ENCODE measurements around the gene GULP1. TPM values are rescaled to one million over a fixed set of nuclear protein-coding genes. Genes with fewer than 3 reads are reported as not detected.

The GULP1 gene
- total and polyA plus RNA-seq, 2 of the 13 experiments (the other 11 are each of a cell fraction or from before 2014, with no cell fraction given), result 0.15 TPM; not detected in 1

- no peak for TF ChIP-seq TRIM22 (IDR thresholded peaks at IDR 0.05)
Observed at GRCh38 chr2:188622601-188623260, 331.1 kb downstream of the GULP1 start (continued).

DNA sequence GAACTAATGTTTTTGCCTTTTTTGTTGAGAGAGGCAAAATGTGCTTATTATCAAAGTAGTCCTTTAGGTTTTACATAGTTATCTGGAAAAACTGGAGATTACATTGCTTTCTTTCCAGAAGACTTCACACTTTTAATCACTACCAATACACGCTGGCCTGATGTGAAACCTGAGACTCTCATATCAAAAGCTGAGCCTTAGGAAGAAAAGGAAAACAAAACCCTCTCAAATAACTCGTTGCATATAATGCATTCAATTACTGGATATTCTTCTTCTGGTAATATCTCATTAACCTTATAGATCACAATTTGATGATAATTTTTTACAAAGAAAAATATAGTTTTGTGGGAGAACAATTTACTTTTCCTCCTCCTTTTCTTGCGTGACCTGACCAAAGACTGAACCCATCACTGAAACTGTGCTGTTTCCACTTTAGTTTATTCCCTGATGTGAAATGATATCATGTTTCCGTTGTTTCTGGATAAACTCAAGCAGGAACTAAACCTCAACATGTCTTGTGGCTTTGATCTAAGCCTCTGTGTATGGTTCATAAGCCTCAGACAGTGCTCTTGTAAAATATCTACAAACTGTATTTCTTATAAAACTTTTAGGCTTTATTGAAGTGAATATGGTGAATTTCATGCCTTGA lies 332.4 kb downstream of the GULP1 start:
- H3K4me2 ChIP-seq (ENCODE audit: low read depth, low read length), result no peak overlapping the region
- H3K4me3 ChIP-seq (replicated peaks in 1 of 3; ENCODE audit: insufficient read depth in 1 of 3, low read depth in 2 of 3, low read length in 3 of 3), result no peak overlapping the region
- WGBS (ENCODE audit: low lambda C conversion rate), result 7% methylated on average over 4 of the region's 4 CpGs
- in situ Hi-C loops (cut with HindIII; ENCODE audit: extremely low pct_ligation_motif_present, low pct_unique_long_range_greater_than_20kb) (no loop called here), intact Hi-C loops (cut with micrococcal nuclease; ENCODE audit: unreplicated experiment) (no loop called here)
- H3K27me3 ChIP-seq (ENCODE audit: control insufficient read depth in 1 of 2, insufficient read depth in 2 of 2, low read length in 2 of 2), result no peaks in the 10 kb centered on the region
- TF ChIP-seq HOXD1 (CRISPR knock-in tag; IDR thresholded peaks at IDR 0.05) (no peak), ZFX (CRISPR knock-in tag; IDR thresholded peaks at IDR 0.05; ENCODE audit: low read depth) (no peak), ZNF468 (CRISPR knock-in tag; IDR thresholded peaks at IDR 0.05) (no peak), CHD2 (IDR thresholded peaks at IDR 0.05; ENCODE audit: low read depth, low read length) (no peak), ZNF747 (CRISPR knock-in tag; IDR thresholded peaks at IDR 0.05; ENCODE audit: borderline replicate concordance) (no peak), HNRNPUL1 (IDR thresholded peaks at IDR 0.05; ENCODE audit: low read depth, low read length) (no peak), TEAD3 (CRISPR knock-in tag; optimal IDR thresholded peaks at IDR 0.05; ENCODE audit: borderline replicate concordance) (no peak), ZSCAN25 (CRISPR knock-in tag; IDR thresholded peaks at IDR 0.05) (no peak)
- TF ChIP-seq, protein P1, sequence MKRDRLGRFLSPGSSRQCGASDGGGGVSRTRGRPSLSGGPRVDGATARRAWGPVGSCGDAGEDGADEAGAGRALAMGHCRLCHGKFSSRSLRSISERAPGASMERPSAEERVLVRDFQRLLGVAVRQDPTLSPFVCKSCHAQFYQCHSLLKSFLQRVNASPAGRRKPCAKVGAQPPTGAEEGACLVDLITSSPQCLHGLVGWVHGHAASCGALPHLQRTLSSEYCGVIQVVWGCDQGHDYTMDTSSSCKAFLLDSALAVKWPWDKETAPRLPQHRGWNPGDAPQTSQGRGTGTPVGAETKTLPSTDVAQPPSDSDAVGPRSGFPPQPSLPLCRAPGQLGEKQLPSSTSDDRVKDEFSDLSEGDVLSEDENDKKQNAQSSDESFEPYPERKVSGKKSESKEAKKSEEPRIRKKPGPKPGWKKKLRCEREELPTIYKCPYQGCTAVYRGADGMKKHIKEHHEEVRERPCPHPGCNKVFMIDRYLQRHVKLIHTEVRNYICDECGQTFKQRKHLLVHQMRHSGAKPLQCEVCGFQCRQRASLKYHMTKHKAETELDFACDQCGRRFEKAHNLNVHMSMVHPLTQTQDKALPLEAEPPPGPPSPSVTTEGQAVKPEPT (CRISPR knock-in tag; IDR thresholded peaks at IDR 0.05; ENCODE audit: low read depth), result no peak
- ChIA-PET POLR2A (no interaction called here), CTCF (ENCODE audit: low intra/inter-chr PET ratio, low total read pairs) (no interaction called here)
- H4K20me1 ChIP-seq (ENCODE audit: insufficient read depth, low read length), result no peaks in the 10 kb centered on the region
- no TSS peak for BruUV-seq (replicated peaks)
- DNase-seq (ENCODE audit: low spot score), result no peak
- H3K27ac ChIP-seq (ENCODE audit: extremely low read length, insufficient read depth, low read length), result no peak overlapping the region
- ATAC-seq, result no peak
- H3K79me2 ChIP-seq (ENCODE audit: insufficient read depth, low read length), result no peaks in the 10 kb centered on the region
- no peaks in the 10 kb centered on the region for H3K36me3 ChIP-seq (replicated peaks in 1 of 2; ENCODE audit: control insufficient read depth in 1 of 2, insufficient read depth in 2 of 2, low read length in 2 of 2)
- no peak for FAIRE-seq
- no peak overlapping the region for H3K9ac ChIP-seq (ENCODE audit: insufficient read depth, low read depth, low read length)
- H3K9me3 ChIP-seq (ENCODE audit: low read length), result peaks cover 6% of the 10 kb centered on the region; the same call in 1 of the 2 replicates
- H3K4me1 ChIP-seq (ENCODE audit: insufficient read depth, low read length), result no peaks in the 10 kb centered on the region
- H2AFZ ChIP-seq (ENCODE audit: low read length), result no peak overlapping the region

Data from HepG2 (cell line).